Colon (tissue), 2 donors: Measurements from ENCODE around the gene MAMDC4.

Experiments
- FAIRE-seq: peaks from 2 replicates; lab custom pipeline; 2012; peaks lifted over from hg19 to GRCh38; lab: Jason Lieb, UNC
- donor health status: control.
- donor health status: control.

Gene MAMDC4

DNA sequence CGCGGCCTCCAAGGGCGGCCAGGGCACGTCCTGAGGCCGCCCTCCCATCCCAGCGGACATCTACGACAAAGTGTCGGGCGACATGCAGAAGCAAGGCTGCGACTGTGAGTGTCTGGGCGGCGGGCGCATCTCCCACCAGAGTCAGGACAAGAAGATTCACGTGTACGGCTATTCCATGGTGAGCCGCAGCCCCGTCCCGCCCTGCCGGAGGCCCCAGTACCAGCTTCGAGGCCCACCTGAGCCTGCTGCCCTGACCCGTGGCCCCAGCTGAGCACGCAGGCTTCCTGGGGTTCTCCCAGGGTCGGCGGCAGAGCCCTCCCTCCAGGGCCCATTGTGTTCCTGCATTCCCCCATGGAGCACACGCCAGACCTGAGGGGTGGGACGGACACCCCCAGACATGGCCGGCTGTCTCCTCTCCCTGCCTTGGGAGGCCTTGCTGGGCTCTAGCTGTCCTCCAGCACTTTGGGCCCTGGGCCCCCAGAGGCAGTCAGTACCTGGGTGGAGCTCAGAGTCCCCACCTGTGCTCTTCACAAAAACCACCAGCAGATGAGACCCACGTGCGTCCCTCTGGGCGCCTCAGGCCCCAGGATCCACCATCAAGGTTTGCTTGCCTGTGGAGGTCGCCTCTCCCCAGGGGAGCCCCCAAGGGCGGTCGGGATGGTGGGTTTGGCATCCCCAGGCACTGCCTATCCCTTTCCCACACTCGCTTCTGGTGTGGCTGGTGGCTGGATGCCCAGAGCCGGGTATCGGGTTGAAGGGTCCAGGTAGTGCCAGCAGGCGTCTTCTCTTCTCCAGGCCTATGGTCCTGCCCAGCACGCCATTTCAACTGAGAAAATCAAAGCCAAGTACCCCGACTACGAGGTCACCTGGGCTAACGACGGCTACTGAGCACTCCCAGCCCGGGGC is 1.9 kb upstream of the MAMDC4 start:
- FAIRE-seq, result no peak

DNA sequence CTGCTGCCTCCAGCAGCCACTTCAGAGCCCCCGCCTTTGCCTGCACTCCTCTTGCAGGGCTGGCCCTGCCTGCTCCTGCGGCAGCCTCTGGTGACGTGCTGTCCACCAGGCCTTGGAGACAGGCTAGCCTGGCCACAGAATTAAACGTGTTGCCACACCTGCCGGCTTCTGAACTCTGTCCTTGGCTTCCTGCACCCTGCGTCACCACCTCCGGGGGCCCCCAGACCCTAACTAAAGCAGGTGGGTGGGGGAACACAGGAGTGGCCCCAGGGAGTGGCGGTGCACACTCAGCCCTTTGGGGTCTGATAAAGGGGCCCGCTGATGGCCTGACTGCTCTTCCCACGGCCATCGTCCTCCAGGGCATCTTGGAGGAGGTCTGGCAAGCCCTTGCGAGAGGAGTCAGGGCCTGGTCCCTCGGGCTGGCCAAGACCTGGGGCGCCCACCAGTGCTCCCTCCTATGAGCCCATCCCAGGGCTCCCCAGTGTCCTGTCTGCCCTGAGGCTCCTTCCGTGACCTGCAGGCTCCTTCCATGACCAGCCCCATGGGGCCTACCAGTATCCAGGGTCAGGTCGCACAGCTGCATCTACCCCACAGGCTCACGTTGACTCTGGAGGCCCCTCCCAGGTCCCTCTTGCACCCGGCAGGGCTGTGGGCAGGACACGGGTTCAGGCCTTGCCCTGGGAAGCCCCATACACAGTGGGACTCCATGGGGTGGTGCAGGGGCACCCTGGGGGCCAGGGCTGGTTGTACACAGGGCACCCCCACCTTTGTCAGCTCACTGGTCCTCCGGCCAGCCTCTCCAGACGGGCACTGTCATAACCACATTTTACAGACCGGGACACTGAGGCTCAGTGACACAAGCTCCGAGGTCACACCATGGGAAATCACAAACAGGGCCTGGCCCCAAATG is 1.0 kb upstream of the MAMDC4 start:
- FAIRE-seq, result no peak

DNA sequence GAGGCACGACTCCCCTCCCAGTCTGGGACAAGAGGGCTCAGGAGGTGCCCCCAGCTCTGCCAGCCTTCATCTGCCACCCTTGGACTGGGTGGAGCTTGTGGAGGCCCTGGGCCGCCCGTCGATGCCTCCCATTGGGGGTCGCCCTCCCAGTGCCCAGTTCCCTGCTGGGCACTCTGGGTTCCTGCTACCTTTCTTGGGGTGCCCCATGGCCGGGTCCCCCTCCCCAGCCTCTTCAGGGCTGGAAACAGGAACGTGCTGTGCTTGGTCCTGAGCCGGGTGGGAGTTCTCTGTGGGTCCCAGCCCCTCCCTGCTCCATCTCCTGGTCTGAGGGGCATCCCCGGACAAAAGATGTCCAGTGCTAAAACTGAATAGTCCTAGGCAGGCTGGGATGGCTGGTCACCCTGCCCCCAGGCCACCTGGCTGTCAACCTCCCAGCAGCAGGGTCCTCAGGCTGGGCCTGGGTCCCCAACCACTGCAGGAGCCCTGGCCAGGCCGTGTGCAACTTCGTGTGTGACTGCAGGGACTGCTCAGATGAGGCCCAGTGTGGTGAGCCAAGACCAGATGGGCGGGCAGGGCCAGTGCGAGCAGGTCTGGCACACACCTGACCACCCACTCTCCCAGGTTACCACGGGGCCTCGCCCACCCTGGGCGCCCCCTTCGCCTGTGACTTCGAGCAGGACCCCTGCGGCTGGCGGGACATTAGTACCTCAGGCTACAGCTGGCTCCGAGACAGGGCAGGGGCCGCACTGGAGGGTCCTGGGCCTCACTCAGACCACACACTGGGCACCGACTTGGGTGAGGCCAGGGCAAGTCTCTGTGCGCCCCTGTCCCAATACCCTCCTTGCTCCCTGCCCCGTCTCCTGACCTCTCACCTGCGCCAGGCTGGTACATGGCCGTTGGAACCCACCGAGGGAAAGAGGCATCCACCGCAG is 784 bp downstream of the MAMDC4 start:
- FAIRE-seq, result no peak

DNA sequence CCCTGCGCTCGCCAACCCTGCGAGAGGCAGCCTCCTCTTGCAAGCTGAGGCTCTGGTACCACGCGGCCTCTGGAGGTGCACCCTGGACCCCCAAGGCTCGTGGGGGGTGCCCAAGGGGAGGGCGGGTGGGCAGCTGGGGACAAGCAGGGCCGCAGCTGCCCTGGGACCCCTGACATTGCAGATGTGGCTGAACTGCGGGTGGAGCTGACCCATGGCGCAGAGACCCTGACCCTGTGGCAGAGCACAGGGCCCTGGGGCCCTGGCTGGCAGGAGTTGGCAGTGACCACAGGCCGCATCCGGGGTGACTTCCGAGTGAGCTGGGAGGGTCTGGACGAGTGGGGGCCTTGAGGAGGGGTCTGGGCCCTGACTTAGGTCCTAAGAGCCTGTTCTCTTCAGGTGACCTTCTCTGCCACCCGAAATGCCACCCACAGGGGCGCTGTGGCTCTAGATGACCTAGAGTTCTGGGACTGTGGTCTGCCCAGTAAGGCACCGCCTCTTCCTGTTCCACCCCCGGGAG is 1.5 kb downstream of the MAMDC4 start:
- no peak for FAIRE-seq

DNA sequence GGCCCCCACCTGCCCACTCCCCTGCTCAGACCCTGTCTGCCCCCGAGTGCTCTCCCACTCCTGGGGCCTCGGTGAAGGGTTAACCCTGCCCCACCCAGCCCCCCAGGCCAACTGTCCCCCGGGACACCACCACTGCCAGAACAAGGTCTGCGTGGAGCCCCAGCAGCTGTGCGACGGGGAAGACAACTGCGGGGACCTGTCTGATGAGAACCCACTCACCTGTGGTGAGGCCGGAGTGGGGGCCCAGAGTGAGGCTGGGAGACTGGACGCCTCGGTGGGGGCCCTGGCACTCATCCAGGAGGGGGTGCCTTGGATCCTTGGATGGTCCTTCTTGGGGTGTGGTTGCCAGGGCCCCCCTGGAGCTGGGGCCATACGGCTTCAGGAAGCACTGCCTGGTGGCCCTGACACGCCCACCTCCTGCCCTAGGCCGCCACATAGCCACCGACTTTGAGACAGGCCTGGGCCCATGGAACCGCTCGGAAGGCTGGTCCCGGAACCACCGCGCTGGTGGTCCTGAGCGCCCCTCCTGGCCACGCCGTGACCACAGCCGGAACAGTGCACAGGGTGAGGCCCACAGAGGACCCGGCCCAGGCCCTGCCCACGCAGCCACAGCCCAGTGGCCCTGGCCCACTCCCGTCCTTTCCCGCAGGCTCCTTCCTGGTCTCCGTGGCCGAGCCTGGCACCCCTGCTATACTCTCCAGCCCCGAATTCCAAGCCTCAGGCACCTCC is 2.1 kb downstream of the MAMDC4 start:
- FAIRE-seq, result no peak

DNA sequence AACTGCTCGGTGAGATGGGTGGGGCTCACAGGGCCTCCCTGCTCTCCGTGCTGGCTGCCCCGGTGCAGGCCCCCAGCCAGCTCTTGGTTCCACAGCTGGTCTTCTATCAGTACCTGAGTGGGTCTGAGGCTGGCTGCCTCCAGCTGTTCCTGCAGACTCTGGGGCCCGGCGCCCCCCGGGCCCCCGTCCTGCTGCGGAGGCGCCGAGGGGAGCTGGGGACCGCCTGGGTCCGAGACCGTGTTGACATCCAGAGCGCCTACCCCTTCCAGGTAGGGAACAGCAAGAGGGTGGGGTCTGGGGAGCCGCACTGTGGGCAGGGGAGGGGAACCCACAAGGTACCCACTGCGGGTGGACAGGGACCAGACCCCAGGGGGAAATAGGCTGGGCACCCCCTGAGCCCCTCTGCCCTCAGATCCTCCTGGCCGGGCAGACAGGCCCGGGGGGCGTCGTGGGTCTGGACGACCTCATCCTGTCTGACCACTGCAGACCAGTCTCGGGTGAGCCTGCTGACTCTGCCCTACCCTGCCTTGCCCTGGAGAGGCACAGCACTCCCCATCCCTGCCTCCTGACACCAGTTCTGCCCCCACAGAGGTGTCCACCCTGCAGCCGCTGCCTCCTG is 2.8 kb downstream of the MAMDC4 start:
- no peak for FAIRE-seq

DNA sequence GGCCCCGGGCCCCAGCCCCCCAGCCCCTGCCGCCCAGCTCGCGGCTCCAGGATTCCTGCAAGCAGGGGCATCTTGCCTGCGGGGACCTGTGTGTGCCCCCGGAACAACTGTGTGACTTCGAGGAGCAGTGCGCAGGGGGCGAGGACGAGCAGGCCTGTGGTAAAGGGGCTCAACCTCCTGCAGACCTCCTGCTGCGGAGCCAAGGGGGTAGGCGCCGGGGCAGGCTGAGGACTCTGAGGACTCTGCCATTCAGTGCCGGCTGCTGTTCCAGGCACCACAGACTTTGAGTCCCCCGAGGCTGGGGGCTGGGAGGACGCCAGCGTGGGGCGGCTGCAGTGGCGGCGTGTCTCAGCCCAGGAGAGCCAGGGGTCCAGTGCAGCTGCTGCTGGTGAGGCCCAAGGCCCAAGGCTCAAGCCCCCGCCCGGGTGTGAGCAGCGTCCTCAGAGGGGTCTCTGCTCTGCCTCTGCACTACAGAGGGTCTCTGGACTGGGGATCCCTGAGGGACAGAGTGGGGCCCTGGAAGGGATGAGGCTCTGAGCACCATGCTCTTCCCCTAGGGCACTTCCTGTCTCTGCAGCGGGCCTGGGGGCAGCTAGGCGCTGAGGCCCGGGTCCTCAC is 3.4 kb downstream of the MAMDC4 start:
- no peak for FAIRE-seq

DNA sequence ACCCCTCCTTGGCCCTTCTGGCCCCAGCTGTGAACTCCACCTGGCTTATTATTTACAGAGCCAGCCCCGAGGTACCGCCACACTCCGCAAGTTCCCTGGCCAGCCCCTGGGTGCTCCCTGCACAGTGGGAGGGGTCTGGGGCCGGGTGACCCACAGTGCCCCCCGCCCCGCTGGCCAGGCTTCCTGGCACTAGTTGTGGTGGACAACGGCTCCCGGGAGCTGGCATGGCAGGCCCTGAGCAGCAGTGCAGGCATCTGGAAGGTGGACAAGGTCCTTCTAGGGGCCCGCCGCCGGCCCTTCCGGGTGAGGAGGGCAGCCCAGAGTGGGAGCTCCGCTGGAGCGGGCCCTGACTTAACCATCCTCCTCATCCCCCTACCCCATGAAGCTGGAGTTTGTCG is 3.9 kb downstream of the MAMDC4 start:
- no peak for FAIRE-seq

DNA sequence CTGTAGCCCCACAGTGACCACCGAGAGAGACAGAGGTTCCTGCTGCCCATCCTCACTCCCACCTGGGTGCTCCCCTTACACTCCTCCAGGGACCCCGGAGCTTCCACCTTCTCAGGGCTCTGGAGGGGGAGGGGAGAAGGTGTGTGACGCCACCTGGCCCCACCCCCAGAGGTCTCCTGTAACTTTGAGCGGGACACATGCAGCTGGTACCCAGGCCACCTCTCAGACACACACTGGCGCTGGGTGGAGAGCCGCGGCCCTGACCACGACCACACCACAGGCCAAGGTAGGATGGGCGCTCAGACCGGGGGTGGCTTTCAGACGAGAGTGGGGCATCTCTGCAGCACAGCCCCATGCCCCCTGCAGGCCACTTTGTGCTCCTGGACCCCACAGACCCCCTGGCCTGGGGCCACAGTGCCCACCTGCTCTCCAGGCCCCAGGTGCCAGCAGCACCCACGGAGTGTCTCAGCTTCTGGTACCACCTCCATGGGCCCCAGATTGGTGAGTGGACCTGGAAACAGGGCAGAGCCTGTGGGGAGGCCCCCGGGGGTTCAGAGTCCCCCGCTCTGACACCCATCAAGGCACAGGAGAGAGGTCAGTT is 4.5 kb downstream of the MAMDC4 start:
- FAIRE-seq, result no peak

DNA sequence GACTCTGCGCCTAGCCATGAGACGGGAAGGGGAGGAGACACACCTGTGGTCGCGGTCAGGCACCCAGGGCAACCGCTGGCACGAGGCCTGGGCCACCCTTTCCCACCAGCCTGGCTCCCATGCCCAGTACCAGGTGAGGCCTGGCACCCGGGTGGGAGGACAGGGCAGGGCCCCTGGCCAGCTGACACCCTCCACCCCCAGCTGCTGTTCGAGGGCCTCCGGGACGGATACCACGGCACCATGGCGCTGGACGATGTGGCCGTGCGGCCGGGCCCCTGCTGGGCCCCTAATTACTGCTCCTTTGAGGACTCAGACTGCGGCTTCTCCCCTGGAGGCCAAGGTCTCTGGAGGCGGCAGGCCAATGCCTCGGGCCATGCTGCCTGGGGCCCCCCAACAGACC is 5.0 kb downstream of the MAMDC4 start:
- no peak for FAIRE-seq

DNA sequence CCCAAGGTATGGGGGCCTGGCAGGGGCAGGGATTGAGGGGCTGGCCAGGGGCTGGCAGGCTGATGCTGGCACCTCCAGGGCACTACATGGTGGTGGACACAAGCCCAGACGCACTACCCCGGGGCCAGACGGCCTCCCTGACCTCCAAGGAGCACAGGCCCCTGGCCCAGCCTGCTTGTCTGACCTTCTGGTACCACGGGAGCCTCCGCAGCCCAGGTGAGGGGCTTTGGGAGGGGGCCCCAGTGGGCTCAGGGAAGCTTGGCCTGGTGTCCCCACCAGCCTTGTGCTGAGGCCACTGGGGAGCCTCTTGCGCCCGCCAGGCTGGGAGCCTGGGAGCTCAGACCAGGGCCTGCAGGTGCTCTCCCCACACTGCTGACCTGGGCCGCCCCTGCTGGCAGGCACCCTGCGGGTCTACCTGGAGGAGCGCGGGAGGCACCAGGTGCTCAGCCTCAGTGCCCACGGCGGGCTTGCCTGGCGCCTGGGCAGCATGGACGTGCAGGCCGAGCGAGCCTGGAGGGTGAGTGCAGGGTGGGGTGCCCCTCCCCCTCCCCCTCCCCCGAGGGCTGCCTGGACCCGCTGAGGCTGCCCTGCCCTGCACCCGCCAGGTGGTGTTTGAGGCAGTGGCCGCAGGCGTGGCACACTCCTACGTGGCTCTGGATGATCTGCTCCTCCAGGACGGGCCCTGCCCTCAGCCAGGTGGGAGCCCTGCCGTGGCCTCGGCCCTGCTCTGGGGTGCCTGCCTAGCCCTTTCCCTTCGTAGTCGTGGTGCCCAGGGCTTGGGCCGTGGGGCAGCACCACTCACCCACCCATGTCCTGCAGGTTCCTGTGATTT is 5.7 kb downstream of the MAMDC4 start:
- FAIRE-seq, result no peak

DNA sequence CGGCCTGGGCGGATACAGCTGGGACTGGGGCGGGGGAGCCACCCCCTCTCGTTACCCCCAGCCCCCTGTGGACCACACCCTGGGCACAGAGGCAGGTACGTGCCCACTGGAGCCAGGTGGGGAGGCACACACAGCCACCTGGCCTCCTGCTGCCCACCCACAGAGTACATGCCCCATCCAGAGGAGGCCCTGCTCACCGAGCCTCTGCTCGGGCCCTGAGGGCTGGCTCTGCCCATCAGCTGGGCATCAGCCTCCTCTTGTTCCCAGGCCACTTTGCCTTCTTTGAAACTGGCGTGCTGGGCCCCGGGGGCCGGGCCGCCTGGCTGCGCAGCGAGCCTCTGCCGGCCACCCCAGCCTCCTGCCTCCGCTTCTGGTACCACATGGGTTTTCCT is 6.3 kb downstream of the MAMDC4 start:
- no peak for FAIRE-seq

DNA sequence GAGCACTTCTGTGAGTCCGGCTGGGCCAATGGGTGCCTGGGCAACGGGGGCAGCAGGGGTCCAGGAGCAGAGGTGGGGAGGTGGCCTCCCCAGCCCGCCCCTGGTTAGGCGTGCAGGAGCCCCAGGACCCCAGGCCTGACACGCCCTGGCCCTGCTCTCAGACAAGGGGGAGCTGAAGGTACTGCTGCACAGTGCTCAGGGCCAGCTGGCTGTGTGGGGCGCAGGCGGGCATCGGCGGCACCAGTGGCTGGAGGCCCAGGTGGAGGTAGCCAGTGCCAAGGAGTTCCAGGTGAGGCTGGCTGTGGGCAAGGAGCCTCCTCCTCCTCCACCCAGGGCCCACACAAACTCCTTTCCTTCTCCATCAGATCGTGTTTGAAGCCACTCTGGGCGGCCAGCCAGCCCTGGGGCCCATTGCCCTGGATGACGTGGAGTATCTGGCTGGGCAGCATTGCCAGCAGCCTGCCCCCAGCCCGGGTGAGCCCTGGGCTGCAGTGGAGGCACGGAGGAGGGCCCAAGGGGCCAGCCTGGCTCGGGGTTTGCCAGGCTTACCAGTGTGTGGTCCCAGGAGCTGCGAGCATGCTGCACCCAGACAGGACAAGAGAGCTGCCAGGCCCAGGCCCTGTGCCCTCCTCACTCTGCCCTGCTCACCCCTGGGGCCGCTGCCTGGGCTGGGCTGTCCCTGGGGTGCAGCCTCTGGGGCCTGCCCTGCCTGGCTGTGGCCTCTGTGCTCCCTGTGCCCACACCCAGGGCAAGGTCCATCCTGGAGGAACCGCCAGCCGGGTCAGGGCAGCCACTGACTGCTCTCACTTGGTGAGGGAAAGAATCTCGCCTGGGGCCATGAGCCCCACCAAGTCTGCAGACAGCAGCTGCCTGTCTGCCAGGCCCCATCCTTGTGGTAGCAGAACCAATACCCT is 7.0 kb downstream of the MAMDC4 start:
- no peak for FAIRE-seq

DNA sequence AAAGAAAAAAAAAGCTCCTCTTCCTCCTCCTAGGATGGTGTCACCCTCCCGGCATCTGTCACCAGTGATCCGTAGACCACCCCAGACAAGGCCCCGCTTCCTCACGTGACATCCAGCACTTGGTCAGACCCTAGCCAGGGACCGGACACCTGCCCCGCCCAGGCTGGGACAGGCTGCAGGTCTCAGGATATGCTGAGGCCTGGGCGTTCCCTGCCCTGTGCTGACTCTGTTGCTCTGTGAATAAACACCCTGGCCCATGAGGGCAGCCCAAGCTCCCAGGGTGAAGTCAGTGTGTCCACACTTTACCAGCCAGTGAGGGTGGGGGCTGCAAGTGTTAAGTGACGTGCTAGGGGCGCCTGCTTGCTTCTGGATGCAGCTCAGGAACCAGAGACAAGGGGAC is 8.4 kb downstream of the MAMDC4 start:
- no peak for FAIRE-seq

DNA sequence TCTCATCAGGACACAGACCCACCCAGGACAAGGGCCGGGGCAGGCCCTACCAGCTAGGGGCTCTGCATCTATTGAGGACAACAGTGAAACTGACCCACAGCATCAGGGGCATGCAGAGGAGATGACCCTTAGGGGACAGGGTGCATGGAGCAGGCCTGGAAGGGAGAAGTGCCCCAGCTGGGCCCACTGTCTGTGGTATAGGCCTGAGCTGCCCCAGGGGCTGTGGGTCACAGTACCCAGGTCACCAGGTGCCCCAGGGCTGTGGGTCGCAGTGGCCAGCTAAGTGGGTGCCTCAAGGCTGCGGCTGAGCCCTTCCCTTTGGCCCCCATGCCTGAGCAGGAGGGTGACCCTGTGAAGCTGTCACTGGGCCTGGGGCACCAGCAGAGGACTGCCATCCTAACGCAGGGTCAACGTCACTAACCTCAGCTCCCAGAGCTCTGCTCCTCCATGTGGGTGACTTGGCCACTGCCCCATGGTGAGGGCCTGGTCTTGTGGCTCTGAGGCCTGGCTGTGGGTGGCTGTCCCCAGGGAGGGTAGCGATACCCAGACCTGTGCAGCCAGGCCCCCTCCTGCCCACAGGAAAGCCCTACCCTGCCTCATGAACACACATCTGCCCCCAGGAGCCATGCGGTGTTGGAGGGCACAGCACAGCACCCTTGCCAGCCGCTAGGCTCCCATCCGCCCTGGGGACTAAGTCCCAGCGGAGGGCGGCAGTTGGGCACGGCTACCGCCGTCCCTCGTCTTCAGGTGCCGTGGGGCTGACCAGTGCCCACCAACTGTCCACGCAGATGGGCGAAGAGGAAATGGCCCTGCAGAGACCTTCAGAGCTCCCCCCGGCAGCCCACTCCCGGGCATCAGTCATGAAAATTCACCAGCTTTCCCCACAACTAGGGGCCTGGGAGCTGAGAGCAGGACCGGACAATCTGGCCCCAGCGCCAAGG is 9.1 kb downstream of the MAMDC4 start:
- no peak for FAIRE-seq

DNA sequence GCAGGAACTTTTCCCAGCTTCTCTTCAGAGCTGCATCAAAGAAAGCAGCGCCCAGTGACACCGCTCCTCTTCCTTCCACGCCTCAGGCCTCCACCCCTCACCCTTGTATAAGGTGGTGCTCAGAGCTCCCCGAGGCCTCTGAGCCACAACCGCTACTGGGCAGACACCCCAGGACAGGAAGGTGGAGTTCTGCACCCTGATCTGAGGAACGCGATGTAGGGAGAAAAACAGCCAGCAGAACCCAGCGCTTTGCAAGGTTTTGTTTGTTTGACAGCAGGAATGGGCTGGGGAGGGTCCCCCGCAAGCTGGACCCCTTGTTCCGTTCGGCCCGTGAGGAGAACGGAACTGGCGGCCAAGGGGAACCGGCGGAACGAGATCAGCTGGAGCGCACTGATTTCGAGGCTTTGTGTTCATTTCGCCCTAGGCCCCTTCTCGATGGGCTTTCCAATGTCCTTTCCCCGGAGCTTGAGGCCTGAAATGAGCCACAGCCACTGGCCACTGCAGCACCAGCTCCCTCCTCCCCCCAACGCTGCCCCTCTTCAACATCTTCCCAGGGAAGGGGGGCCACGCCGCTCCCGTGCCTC is 9.8 kb downstream of the MAMDC4 start:
- no peak for FAIRE-seq
